SK-N-SH (cell line): Measurements from ENCODE around the gene PACC1. TPM values are rescaled to one million over a fixed set of nuclear protein-coding genes. Genes with fewer than 3 reads are reported as not detected.
"Not testable (repeated sequence)": the region's sequence is repeated elsewhere in the genome, so short reads cannot be mapped to it uniquely, and the experiment has no call there.

ENCODE experiments used
- CTCF ChIA-PET: fragments of 300-600, 350-600 bp; formaldehyde crosslinking; extraction: SDS; loops from one replicate; lab custom pipeline; 2021; lab: Yijun Ruan, JAX
- POLR2A ChIA-PET: fragments of 350-600 bp; sonication (Branson Sonifier 250); formaldehyde crosslinking; extraction: SDS; loops from one replicate; lab custom pipeline; 2020; ENCODE audit warnings: antibody characterized with exemption, inconsistent platforms; lab: Yijun Ruan, JAX
- DNase-seq: peaks from one replicate; pipeline ENCODE4 v3.0.0; 2012
- H2AFZ ChIP-seq: fragments of 200-600 bp; sonication (generic); 2 replicates; pipeline ENCODE4 v1.8.1; 2016; ENCODE audit warnings: antibody characterized with exemption, mild to moderate bottlenecking, low read depth
- H3F3A ChIP-seq: fragments of 200-600 bp; sonication (generic); replicated peaks from 2 replicates; pipeline ENCODE3; 2016; ENCODE audit warnings: antibody characterized with exemption, mild to moderate bottlenecking; ENCODE audit not compliant: insufficient read depth
- H3K27ac ChIP-seq, 2 experiments: fragments of 200-500 bp in 1 of 2; fragments of 200-600 bp in 1 of 2; sonication (Bioruptor generic) in 1 of 2; sonication (generic), shearing (Covaris generic) in 1 of 2; 2 replicates each; pipeline versions ENCODE4 v1.5.1 to v1.6.1; 2014 to 2016; ENCODE audit warnings: low read depth in 2 of 2, inconsistent platforms in 1 of 2, low read length in 1 of 2, mild to moderate bottlenecking in 1 of 2, mixed read lengths in 1 of 2
- H3K27me3 ChIP-seq: fragments of 200-600 bp; sonication (generic), shearing (Covaris generic); 2 replicates; pipeline ENCODE4 v1.6.1; 2016; ENCODE audit warnings: mixed run types; ENCODE audit not compliant: insufficient read depth
- H3K36me3 ChIP-seq, 2 experiments: fragments of 200-500 bp in 1 of 2; fragments of 200-600 bp in 1 of 2; sonication (Bioruptor generic) in 1 of 2; sonication (generic) in 1 of 2; replicated peaks in 1 of 2; 2 replicates each; pipeline versions ENCODE3 to v1.5.1; 2014 to 2016; ENCODE audit warnings: low read length in 1 of 2, mild to moderate bottlenecking in 1 of 2; ENCODE audit not compliant: insufficient read depth in 2 of 2, control insufficient read depth in 1 of 2
- H3K4me1 ChIP-seq, 2 experiments: fragments of 200-500 bp in 1 of 2; fragments of 200-600 bp in 1 of 2; sonication (Bioruptor generic) in 1 of 2; sonication (generic), shearing (Covaris generic) in 1 of 2; 2 replicates each; pipeline versions ENCODE4 v1.5.1 to v1.6.1; 2014 to 2016; ENCODE audit warnings: low read depth in 1 of 2, low read length in 1 of 2, mixed run types in 1 of 2; ENCODE audit not compliant: insufficient read depth in 2 of 2, control insufficient read depth in 1 of 2
- H3K4me2 ChIP-seq: fragments of 200-600 bp; sonication (generic), shearing (Covaris generic); 2 replicates; pipeline ENCODE4 v1.6.1; 2017; ENCODE audit warnings: mixed run types
- H3K4me3 ChIP-seq, 2 experiments: fragments of 200-500 bp in 1 of 2; fragments of 200-600 bp in 1 of 2; sonication (Bioruptor generic) in 1 of 2; sonication (generic), shearing (Covaris generic) in 1 of 2; 2 replicates each; pipeline versions ENCODE4 v1.5.1 to v1.8.1; 2014 to 2016; ENCODE audit warnings: low read depth in 2 of 2, inconsistent platforms in 1 of 2, low read length in 1 of 2, mild to moderate bottlenecking in 1 of 2, mixed read lengths in 1 of 2, moderate library complexity in 1 of 2
- H3K79me2 ChIP-seq: fragments of 200-600 bp; sonication (generic); 2 replicates; pipeline ENCODE4 v1.8.1; 2017; ENCODE audit warnings: mild to moderate bottlenecking; ENCODE audit not compliant: insufficient read depth
- H3K9ac ChIP-seq: fragments of 200-600 bp; sonication (generic); 2 replicates; pipeline ENCODE4 v1.6.1; 2017; ENCODE audit warnings: mixed run types
- H3K9me2 ChIP-seq: fragments of 200-600 bp; sonication (generic); 2 replicates; pipeline ENCODE4 v1.6.1; 2017; ENCODE audit warnings: mixed run types
- H3K9me3 ChIP-seq: fragments of 200-600 bp; sonication (generic); 2 replicates; pipeline ENCODE4 v1.6.1; 2017; ENCODE audit warnings: mixed run types, mild to moderate bottlenecking, moderate library complexity
- H4K20me1 ChIP-seq: fragments of 200-600 bp; sonication (generic); 2 replicates; pipeline ENCODE4 v1.6.1; 2017; ENCODE audit warnings: mild to moderate bottlenecking, mixed run types; ENCODE audit not compliant: insufficient read depth
- CHD2 ChIP-seq: fragments of 150-350 bp; IDR thresholded peaks from 2 replicates; pipeline ENCODE4 v1.6.1; 2018; ENCODE audit warnings: low read length; ENCODE audit not compliant: partially characterized antibody
- FOXJ3 ChIP-seq: sonication (generic); formaldehyde crosslinking; IDR thresholded peaks from 2 replicates; pipeline ENCODE4 v1.5.1; 2020; ENCODE audit warnings: mild to moderate bottlenecking, missing genetic modification reagents
- IRF3 ChIP-seq: fragments of 150-350 bp; IDR thresholded peaks from 2 replicates; pipeline ENCODE4 v1.6.1; 2016; ENCODE audit warnings: mild to moderate bottlenecking, low read depth, low read length
- MEF2A ChIP-seq: IDR thresholded peaks from 2 replicates; pipeline ENCODE4 v1.4.0; 2012; ENCODE audit warnings: low read depth, borderline replicate concordance
- MXI1 ChIP-seq: IDR thresholded peaks from 2 replicates; pipeline ENCODE4 v1.6.1; 2012; ENCODE audit warnings: mild to moderate bottlenecking, low read depth, low read length, improper control_type of control experiment
- NRF1 ChIP-seq: IDR thresholded peaks from 2 replicates; pipeline ENCODE4 v1.6.1; 2012; ENCODE audit warnings: low read depth, mild to moderate bottlenecking, low read length
- RCOR1 ChIP-seq: fragments of 150-350 bp; IDR thresholded peaks from 2 replicates; pipeline ENCODE4 v1.6.1; 2017; ENCODE audit warnings: antibody characterized with exemption, low read length
- RFX5 ChIP-seq: IDR thresholded peaks from 2 replicates; pipeline ENCODE4 v1.6.1; 2012; ENCODE audit warnings: mild to moderate bottlenecking, improper control_type of control experiment, low read length
- RXRA ChIP-seq: IDR thresholded peaks from 2 replicates; pipeline ENCODE4 v1.4.0; 2012; ENCODE audit warnings: low read depth, mild to moderate bottlenecking, borderline replicate concordance
- TCF12 ChIP-seq: IDR thresholded peaks from 2 replicates; pipeline ENCODE4 v1.4.0; 2012
- TEAD4 ChIP-seq: IDR thresholded peaks from 2 replicates; pipeline ENCODE4 v1.4.0; 2012; ENCODE audit warnings: mild to moderate bottlenecking, borderline replicate concordance; ENCODE audit not compliant: insufficient read depth
- YY1 ChIP-seq: IDR thresholded peaks from 2 replicates; pipeline ENCODE4 v1.4.0; 2012; ENCODE audit warnings: low read depth, mild to moderate bottlenecking
- WGBS: methylation state at CpG from one replicate; pipeline ENCODE4 v1.1.6; 2017; ENCODE audit warnings: low lambda C conversion rate; 5-methylcytosine and 5-hydroxymethylcytosine counted together
- polyA plus RNA-seq, 3 experiments: library from polyadenylated mRNA; depleted of rRNA; stranded (reverse); fragments of >200 nt; gene quantifications; 2 replicates each; pipeline ENCODE4 v1.2.3, GENCODE V29; 2012
- TF ChIP-seq, protein P1 (sequence below): IDR thresholded peaks from 2 replicates; pipeline ENCODE4 v1.6.1; 2012; ENCODE audit warnings: mild to moderate bottlenecking, low read depth, low read length, moderate library complexity
- TF ChIP-seq, protein P2 (sequence below): fragments of 150-350 bp; IDR thresholded peaks from 2 replicates; pipeline ENCODE4 v1.6.1; 2017; ENCODE audit warnings: antibody characterized with exemption, low read length, low read depth, borderline replicate concordance

Gene PACC1
- polyA plus RNA-seq, 1 of the 3 experiments (the other 2 are of a cell fraction) = 23.1 TPM

GRCh38 chr1:212397171-212397570, 17.5 kb downstream of the PACC1 start (continued):
- TF ChIP-seq MEF2A (no peak), CHD2 (no peak)
- TF ChIP-seq, protein P1, sequence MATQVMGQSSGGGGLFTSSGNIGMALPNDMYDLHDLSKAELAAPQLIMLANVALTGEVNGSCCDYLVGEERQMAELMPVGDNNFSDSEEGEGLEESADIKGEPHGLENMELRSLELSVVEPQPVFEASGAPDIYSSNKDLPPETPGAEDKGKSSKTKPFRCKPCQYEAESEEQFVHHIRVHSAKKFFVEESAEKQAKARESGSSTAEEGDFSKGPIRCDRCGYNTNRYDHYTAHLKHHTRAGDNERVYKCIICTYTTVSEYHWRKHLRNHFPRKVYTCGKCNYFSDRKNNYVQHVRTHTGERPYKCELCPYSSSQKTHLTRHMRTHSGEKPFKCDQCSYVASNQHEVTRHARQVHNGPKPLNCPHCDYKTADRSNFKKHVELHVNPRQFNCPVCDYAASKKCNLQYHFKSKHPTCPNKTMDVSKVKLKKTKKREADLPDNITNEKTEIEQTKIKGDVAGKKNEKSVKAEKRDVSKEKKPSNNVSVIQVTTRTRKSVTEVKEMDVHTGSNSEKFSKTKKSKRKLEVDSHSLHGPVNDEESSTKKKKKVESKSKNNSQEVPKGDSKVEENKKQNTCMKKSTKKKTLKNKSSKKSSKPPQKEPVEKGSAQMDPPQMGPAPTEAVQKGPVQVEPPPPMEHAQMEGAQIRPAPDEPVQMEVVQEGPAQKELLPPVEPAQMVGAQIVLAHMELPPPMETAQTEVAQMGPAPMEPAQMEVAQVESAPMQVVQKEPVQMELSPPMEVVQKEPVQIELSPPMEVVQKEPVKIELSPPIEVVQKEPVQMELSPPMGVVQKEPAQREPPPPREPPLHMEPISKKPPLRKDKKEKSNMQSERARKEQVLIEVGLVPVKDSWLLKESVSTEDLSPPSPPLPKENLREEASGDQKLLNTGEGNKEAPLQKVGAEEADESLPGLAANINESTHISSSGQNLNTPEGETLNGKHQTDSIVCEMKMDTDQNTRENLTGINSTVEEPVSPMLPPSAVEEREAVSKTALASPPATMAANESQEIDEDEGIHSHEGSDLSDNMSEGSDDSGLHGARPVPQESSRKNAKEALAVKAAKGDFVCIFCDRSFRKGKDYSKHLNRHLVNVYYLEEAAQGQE = no peak

- no peak overlapping the region for H3K27ac ChIP-seq
- DNase-seq = no peak
- H3K4me2 ChIP-seq = no peak overlapping the region
- no peaks in the 10 kb centered on the region for H4K20me1 ChIP-seq
- H3K4me1 ChIP-seq = no peaks in the 10 kb centered on the region
- H3K79me2 ChIP-seq = peaks cover 15% of the 10 kb centered on the region
- ChIA-PET POLR2A (interaction anchor here (0.7 kb wide), 1 partner anchor 1488 kb away, joined by 3 read pairs; no protein-coding TSS in a partner anchor), CTCF (interaction anchor here (1.4 kb wide), 1 partner anchor 13 kb away, joined by 3 read pairs; no protein-coding TSS in a partner anchor)
- TF ChIP-seq NRF1 = no peak
- TF ChIP-seq TCF12 = no peak
- no peak for TF ChIP-seq RXRA
- TF ChIP-seq, protein P2, sequence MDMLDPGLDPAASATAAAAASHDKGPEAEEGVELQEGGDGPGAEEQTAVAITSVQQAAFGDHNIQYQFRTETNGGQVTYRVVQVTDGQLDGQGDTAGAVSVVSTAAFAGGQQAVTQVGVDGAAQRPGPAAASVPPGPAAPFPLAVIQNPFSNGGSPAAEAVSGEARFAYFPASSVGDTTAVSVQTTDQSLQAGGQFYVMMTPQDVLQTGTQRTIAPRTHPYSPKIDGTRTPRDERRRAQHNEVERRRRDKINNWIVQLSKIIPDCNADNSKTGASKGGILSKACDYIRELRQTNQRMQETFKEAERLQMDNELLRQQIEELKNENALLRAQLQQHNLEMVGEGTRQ = no peak
- no peak for TF ChIP-seq MXI1
- TF ChIP-seq RCOR1 = no peak
- no peak for TF ChIP-seq FOXJ3 (CRISPR knock-in tag)
- TF ChIP-seq YY1 = no peak
- no peak for TF ChIP-seq TEAD4
- TF ChIP-seq, protein P1 = no peak
- no peak for TF ChIP-seq IRF3
- TF ChIP-seq RFX5 = no peak
- 93% methylated on average over 3 of the region's 3 CpGs for WGBS
- H3K4me3 ChIP-seq = no peak overlapping the region
- peaks cover 10 to 11% of the 10 kb centered on the region in 2 experiments for H3K36me3 ChIP-seq
- H2AFZ ChIP-seq = no peak overlapping the region
- no peaks in the 10 kb centered on the region for H3K9me2 ChIP-seq
- no peaks in the 10 kb centered on the region for H3F3A ChIP-seq
- peaks cover 13% of the 10 kb centered on the region; the same call in 1 of the 2 replicates for H3K9me3 ChIP-seq
- no peaks in the 10 kb centered on the region for H3K27me3 ChIP-seq
- H3K9ac ChIP-seq = no peak overlapping the region
Measured at GRCh38 chr1:212396638-212397037, 18.0 kb downstream of the PACC1 start.

- POLR2A ChIA-PET, H3F3A ChIP-seq, H3K27ac ChIP-seq, H3K4me3 ChIP-seq, H4K20me1 ChIP-seq, H3K9ac ChIP-seq, DNase-seq, CTCF ChIA-PET, H3K9me2 ChIP-seq, H2AFZ ChIP-seq, H3K27me3 ChIP-seq, H3K4me2 ChIP-seq, H3K4me1 ChIP-seq: not testable (repeated sequence)
- Histone ChIP-seq H3K79me2 (peaks cover 15% of the 10 kb centered on the region), H3K9me3 (peaks cover 13% of the 10 kb centered on the region; the same call in 1 of the 2 replicates), H3K36me3 (peaks cover 10 to 11% of the 10 kb centered on the region in 2 experiments)
- 85% methylated on average over 6 of the region's 6 CpGs for WGBS
Measured at GRCh38 chr1:212395678-212396437, 18.8 kb downstream of the PACC1 start.
